Activated CD4-positive, alpha-beta T cell treated with anti-CD3 and anti-CD28 coated beads, Interleukin-2, Interleukin-6, amounts not matched to agents 100 ng/mL and 50 ng/mL, durations not matched to agents 16 hours and 8 hours (primary cell): ENCODE measurements around the gene PIK3C2A.

Source experiments
- DNase-seq: peaks from one replicate; pipeline ENCODE4 v3.0.0-alpha.2; 2020

Gene PIK3C2A

GRCh38 chr11:17217401-17217800, 9.6 kb upstream of the PIK3C2A start:
- DNase-seq: no peak

DNA sequence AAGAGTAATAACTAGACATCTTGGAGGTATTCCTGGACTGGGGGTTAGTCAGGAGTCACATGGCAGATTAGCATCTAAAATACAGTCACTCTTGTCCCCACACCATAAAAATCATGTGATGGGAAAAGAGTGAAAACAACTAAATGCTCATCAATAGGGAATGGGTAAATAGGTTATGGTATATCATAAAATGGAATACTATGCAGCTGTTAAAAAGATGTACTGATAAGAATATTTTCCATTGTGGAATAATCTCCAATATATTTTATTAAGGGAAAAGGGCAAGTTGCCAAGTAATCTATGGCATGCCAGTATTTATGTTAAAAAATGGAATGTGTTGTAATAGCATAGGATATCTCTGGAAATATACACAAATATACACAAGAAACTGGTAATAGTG, 6.6 kb upstream of the PIK3C2A start:
- DNase-seq: no peak

DNA sequence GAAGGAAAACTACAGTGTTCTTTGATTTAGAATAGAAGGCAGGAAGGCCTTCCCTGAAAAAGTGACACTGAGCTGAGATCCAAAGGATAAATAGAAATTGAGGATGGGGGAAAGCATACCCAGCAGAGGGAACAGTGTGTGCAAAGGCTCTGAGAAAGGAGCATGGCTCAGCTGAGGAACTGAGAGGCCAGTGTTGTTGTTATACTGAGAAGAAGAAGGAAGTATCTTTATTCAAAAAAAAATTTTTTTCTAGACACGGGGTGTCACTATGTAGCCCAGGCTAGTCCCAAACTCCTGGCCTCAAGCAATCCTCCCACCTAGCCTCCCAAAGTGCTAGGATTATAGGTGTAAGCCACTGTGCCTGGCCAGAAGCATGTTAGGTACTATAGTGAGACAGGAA, 3.5 kb upstream of the PIK3C2A start:
- no peak for DNase-seq

GRCh38 chr11:17209939-17210245, 2.1 kb upstream of the PIK3C2A start:
- no peak for DNase-seq

GRCh38 chr11:17208257-17208999, 642 bp upstream of the PIK3C2A start:
- peak; percentile 46 for DNase-seq

GRCh38 chr11:17206463-17206862, 1.3 kb downstream of the PIK3C2A start:
- DNase-seq: no peak

DNA sequence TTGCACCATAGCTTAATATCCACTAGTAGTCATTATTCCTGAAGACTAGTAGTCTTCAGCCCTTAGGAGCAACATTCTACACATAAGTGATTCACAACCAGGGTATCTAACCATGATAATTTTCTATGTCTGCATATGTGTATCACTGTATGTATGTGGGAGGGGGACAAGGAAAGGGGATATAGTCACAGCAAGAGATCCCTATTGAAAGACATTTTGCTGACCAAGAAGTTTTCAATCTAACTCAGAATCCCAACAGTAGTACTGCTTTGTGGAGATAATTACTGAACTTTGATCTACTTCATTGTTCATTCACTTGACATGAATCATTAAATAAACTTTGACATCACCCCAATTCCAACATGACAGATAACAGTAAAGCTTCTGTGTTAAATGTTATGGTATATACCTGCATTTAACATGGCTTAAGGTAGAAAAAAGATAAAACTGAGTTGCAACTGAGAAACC, 10.3 kb downstream of the PIK3C2A start:
- no peak for DNase-seq

GRCh38 chr11:17188675-17189074, 19.1 kb downstream of the PIK3C2A start:
- DNase-seq: no peak

DNA sequence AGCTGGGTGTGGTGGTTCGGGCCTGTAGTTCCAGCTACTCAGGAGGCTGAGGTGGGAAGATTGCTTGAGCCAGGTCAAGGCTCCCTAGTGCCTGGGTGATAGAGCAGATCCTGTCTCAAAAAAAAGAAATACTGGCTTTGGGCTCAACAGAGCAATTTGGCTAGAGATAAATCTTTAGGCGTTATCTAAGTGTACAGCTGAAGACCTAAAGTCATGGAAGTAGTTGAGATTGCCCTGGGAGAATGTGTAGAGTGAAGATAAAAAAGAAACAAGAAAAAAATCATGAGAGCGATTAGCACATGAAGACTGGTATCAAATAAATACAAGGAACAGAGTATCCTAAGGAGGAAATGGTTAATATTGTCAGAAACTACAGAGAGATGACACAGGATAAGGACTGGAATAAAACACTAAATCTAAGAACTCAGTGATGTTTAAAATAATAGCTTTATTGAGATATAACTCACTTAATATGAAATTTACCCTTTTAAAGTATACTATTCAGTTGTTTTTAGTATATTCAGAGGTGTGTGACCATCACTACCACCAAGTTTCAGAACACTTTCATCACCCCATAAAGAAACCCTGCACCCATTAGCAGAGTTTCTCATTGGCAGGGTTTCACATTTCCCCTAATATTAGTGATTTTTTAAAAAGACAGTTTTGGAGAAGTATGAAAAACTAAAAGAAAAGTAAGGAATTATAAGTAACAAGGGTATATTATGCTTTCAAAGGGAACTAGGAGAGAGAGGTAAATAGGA, 20.7 kb downstream of the PIK3C2A start:
- DNase-seq: no peak

DNA sequence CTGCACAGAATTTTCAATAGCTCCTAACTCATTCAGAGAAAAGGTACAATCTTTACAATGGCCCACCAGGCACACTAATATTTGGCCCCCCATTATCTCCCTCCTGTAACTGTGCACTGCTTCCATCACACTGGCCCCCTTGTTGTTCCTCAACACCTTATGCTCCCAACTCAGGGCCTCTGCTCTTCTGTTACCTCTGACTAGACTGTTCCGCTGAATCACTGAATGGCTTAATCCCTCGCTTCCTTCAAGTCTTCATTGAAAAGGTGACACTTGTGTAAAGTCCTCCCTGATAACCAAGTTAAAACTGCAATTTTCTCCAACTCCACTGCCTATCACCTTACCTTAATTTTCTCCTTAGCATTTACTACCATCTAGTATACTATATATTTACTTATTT, 21.8 kb downstream of the PIK3C2A start:
- no peak for DNase-seq

DNA sequence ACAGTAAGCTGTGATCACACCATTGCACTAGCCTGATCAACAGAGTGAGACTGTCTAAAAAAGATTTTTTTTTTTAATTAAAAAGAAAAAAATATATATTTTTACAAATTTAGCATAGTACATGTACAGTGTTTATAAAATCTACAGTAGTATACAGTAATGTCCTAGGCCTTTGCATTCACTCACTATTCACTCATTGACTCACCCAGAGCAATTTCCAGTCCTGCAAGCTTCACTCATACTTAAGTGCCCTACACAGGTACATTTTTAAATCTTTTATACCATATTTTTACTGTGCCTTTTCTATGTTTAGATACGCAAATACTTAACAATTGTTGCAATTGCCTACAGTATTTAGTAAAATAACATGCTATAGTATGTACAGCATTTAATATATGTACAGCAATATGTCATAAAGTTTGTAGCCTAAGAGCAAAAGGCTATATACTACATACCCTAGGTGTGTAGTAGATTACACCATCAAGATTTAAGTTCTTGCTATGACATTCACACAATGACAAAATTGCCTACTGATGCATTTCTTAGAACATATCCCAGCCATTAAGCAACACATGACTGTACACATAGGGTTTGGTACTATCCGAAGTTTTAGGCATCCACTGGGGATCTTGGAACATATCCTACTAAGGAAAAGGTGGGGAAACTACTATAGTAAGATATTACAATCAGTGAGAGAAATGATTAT, 22.8 kb downstream of the PIK3C2A start:
- no peak for DNase-seq

DNA sequence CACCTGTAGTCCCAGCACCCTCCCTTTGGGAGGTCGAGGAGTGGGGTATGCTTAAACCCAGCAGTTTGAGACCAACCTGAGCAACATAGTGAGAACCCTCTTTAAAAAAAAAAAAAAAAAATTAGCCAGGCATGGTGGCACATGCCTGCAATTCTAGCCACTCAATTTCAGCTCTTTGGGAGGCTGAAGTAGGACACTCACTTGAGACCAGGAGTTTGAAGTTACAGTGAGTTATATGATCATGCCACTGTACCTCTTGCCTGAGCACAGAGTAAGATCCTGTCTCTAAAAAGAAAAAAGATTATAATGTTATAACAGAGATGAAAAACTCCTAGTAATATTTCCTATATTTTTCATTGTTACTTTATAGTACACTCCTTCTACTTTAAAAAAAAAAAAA, 23.9 kb downstream of the PIK3C2A start:
- no peak for DNase-seq

DNA sequence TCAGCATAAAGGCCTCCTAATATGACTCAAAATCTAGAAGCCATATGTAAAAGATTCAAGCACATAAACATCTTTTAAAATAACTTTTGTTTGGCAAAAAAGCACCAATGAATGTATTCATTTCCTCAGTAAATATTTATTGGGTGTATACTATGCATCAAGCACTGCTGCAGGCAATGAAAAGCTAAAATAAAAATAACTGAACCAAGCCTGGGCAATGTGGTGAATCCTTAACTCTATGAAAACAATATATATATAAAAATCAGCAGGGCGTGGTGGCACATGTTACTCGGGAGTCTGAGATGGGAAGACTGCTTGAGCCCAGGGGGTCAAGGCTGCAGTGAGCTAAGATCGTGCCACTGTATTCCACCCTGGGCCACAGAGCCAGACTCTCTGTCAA, 27.8 kb downstream of the PIK3C2A start:
- no peak for DNase-seq

DNA sequence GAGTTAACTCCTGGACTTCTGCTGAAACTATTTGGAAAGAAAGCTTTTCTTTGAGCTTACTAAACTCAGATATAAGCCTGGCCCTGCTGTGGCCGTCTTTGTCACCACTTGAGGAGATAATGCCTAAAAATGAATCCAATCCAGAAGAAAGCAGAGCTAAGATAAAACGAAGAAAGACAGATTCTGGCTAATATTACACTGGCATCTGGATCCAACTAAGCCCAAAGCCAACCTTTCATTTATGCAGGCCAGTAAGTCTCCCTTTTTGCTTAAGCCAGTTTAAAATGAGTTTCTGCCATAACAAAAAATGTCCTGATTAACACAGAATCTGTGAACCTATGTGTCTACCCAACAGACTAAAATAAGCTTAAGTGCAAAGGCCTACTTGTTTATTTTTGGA, 34.5 kb downstream of the PIK3C2A start:
- no peak for DNase-seq

DNA sequence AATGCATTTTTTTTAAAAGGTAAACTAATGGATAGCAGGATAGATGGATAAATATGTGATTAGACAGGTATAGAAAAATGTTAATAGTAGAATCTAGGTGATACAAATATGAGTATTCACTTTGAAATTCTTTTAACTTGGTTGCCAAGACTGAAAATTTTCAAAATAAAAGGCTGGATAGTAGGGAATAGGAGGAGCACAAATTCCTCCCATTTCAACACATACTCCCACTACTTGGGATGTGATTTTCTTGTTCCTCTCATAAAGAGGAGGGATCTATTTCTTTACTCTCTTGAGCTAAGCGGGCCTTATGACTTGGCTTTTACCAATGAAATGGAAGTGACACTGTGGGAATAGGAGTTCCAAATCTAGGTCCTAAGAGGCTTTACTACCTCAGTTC, 35.9 kb downstream of the PIK3C2A start:
- DNase-seq: no peak

GRCh38 chr11:17171343-17171742, 36.4 kb downstream of the PIK3C2A start:
- no peak for DNase-seq

DNA sequence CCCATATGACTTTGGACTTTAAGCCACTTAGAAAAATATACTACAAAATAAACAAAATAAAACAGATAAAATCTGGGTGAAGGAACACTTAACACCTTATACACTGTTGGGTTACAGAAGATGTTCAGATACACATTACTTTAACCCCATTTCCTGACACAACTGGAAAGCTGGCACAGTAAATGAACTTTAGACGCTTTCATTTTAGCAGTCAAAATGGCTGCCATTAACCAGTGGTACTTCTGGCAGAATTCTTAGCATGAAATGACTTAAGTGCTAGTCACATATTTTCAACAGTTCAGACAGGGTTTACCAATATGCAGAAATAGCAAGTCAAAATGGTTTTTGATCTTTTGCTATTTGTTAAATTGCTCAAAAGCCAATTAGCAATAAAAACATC, 37.9 kb downstream of the PIK3C2A start:
- no peak for DNase-seq

DNA sequence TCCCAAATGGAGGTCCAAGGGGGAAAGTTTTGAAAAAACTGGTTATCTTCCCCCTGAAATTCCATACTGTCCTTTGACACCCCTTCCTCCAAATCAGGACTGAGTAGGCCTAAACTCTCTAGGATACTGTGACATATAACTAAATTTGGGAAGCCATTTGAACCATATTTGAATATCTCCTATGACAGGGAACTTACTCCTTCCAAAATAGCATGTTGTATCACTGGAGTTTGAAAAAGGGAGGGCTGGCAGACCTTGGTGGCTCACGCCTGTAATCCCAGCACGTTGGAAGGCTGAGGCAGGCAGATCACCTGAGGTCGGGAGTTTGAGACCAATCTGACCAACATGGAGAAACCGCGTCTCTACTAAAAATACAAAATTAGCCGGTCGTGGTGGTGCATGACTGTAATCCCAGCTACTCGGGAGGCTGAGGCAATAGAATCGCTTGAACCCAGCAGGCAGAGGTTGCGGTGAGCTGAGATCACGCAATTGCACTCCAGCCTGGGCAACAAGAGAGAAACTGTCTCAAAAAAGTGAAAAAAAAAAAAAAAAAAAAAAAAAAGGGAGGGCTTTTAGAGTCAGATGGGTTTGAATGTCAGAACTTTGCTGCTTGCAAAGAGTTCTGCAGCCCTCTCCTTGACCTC, 42.4 kb downstream of the PIK3C2A start:
- DNase-seq: no peak

GRCh38 chr11:17164361-17165246, 43.2 kb downstream of the PIK3C2A start:
- DNase-seq: no peak

- no peak for DNase-seq
Measured at GRCh38 chr11:17163736-17164135, 44.0 kb downstream of the PIK3C2A start.

GRCh38 chr11:17163291-17163690, 44.5 kb downstream of the PIK3C2A start:
- no peak for DNase-seq

DNA sequence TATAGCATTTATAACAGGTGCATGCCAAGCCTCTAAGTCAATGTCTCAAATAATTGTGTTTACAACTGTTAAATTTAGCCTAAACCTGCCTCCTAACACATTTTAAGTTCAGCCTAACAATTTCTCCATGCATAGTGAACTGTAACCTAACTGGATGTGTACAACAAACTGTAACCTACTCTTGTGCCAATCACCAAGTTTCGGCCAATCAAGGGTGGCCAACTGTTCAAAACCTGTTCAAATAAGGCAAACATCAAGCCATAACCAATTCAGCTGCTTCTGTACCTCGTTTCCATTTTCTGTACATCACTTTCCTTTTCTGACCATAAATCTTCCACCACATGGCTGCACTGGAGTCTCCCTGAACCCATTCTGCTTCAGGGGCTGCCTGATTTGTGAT, 45.4 kb downstream of the PIK3C2A start:
- no peak for DNase-seq
